22Rv1 (cell line): Measurements from ENCODE around the gene WNK4.

Experiments used
- H3K27ac ChIP-seq: fragments of 450-650 bp; 2 replicates; pipeline ENCODE4 v1.5.1; 2017
- CTCF ChIP-seq: fragments of 450-650 bp; IDR thresholded peaks from 2 replicates; pipeline ENCODE4 v1.5.1; 2017; ENCODE audit warnings: mild to moderate bottlenecking
- ZFX ChIP-seq: fragments of 450-650 bp; IDR thresholded peaks from 2 replicates; pipeline ENCODE4 v1.6.1; 2017; ENCODE audit warnings: antibody characterized with exemption, borderline replicate concordance

WNK4 gene

DNA sequence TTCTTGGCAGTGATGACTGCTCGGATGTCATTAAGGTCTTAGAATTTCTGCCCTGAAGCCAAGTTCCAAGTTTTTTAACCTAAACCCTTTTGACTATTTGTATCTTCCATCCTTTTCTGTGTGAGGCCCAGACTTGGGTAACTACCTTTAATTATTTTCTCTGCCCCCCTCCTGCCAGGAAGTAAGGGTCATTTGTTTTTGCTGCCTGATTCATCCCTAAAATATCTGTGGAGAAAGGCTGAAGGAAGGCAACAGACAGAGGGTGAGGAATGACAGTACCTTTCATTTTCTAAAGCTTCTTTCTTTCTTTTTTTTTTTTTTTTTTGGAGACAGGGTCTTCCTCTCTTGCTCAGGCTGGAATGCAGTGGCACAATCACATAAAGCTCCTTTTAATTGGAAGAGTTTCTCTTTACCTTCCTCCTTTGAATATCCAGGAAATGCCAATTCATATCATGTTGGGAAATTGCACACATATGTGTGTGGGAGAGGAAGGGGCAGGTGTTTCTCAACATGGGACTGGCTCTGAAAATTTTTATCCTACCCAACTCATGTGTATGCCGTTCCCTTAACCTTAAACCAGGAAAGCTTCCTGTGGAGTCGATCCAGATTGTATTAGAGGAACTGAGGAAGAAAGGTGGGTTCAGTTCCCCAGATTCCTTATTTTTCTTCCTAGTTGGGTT lies 6.2 kb upstream of the WNK4 start:
- H3K27ac ChIP-seq: peak overlapping the region; percentile 58; the same call in 1 of the 2 replicates
- no peak for TF ChIP-seq ZFX
- no peak for TF ChIP-seq CTCF

DNA sequence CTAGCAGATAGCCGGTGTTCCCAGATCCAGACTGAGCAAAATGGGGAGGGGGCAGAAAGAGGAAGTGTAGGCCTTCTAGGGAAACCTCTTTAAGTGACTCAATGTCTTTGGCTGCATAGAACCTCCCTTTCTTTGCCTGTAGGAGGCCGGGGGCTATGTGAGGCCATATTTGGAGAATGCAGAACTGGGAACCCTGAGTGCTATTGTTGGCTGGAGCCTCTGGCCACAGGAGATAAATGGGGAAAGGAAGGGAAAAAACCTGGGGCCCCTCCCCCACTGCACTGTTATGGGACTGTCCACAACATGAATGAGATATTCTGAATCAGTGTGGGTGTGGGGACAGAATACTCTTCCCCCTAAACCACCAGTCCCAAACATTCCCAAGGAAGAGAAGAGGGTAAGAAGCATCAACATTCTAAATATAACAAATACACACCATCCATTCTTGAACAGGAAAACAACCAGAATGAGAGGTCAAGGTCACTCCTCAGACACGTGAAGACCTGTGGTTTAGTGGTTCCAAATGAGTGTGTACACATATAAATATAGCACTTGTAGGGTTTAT lies 4.8 kb upstream of the WNK4 start:
- H3K27ac ChIP-seq: no peak overlapping the region
- TF ChIP-seq CTCF (no peak), ZFX (no peak)

DNA sequence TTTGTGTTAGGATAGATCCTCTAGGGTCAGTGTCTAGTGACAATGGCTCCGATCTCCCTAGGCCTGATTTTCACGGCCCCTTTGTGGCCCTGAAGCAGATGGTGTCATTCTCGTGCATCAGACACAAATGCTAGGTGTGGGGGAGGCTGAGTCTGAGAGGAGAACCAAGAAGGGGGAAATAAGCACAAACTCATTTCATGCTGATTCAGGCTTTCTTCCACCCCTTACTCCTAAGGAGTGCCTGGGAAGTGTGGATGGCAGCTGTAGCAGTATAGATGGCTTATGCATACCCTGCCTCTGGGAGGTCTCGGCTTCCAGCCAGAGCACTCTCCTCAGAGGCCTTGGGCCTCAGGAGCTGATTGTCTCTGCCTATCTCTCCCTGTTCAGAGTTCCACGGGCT lies 1.8 kb upstream of the WNK4 start:
- H3K27ac ChIP-seq: peak overlapping the region; percentile 51; the same call in 1 of the 2 replicates

GRCh38 chr17:42779304-42779935 lies 990 bp upstream of the WNK4 start:
- TF ChIP-seq CTCF (no peak), ZFX (no peak)
- peak overlapping the region; percentile 51 for H3K27ac ChIP-seq

More for the DNA sequence above, 1.8 kb upstream of the WNK4 start:
- TF ChIP-seq CTCF (no peak), ZFX (no peak)

GRCh38 chr17:42780851-42781638 lies 635 bp downstream of the WNK4 start:
- no peak for TF ChIP-seq ZFX
- no peak for TF ChIP-seq CTCF
- H3K27ac ChIP-seq: peak overlapping the region; percentile 51

DNA sequence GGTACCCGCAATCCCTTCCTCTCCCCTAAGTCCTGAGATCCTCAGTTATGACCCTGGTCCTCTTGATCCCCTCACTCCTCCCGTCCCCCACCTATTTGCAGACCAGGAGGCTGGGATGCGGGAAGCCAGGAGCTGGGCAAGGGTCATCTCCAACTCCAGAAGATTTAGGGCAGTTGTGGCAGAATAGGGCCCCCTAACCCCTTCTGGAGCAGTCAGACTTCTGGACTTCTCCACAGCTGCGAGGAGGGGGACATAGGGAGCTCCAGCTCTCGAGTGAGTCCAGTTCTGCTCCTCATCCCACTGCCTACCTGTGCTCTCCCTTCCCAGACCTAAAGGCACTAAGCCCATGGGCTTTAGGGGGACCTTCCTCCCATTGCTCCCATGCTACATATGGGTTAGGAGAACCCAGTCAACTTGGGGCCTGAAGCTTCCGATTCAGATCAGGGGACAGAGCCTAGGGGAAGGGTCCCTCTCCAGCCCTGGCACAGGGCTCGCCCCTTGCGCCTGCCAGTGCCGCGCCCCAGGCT lies 1.3 kb downstream of the WNK4 start:
- no peak overlapping the region for H3K27ac ChIP-seq
- TF ChIP-seq ZFX: no peak
- TF ChIP-seq CTCF: no peak
